ENCODE data around the gene CTAG1B. TPM values are rescaled to one million over a fixed set of nuclear protein-coding genes. Genes with fewer than 3 reads are reported as not detected.

Gene CTAG1B
- total RNA-seq = not detected in 2 replicates

DNA sequence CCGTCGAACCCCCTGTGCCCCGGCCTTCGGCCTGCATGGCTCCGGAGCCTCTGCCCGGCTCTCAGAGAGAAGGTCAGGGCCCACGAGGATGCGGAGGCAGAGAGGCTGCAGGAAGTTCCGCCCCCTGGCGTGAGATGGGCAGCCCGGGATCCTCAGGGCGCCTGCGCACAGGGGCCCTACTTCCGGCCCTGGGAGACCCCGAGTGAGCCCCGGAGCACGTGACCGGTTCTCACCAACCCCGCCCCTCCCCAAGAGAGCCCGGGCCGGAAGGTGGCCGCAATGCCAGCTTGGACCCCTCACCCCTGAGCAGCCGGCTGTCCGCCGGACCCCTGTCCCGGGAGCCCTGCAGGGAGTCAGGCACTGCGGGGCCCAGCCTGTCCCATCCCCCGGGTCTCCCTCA, at the start of gene CTAG1B:
TSS of gene CTAG1B (minus strand) at position 101 of the 400 bp plus-strand sequence. CDS start at position 37, 64 bp downstream.

DNA sequence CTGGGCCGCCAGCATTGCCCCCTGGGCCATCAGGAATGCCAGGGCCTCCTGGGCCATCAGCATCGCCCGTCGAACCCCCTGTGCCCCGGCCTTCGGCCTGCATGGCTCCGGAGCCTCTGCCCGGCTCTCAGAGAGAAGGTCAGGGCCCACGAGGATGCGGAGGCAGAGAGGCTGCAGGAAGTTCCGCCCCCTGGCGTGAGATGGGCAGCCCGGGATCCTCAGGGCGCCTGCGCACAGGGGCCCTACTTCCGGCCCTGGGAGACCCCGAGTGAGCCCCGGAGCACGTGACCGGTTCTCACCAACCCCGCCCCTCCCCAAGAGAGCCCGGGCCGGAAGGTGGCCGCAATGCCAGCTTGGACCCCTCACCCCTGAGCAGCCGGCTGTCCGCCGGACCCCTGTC, 34.3 kb upstream of the CTAG1B start, which contains the start of gene CTAG2:
TSS of gene CTAG2 (minus strand) at position 167 of the 400 bp plus-strand sequence. CDS start at position 103, 64 bp downstream.

GRCh38 chrX:154584585-154585183, 34.4 kb downstream of the CTAG1B start, which contains the start of gene CTAG1A:
Gene CTAG1A, plus strand, starts transcription at chrX:154585133. Its CDS starts 74 bp downstream, at chrX:154585207.

Small RNAs within 50 kb of the gene (small RNA-seq; reads per million reads assigned to genes)
- gene AC244090.1 (not detected), gene AC244107.2 (not detected)

Other genes with a start within 250 kb of the CTAG1B start
- 1,397 and 1,424 TPM in 2 replicates for gene FLNA, start 244.6 kb downstream of the CTAG1B start, total RNA-seq
- gene EMD, start 240.0 kb downstream of the CTAG1B start, total RNA-seq = 32.3 and 38.3 TPM in 2 replicates
- 2,059 and 2,767 TPM in 2 replicates for gene RPL10, start 220.9 kb downstream of the CTAG1B start, total RNA-seq
- gene DNASE1L1, start 210.0 kb downstream of the CTAG1B start, total RNA-seq = 72.6 and 76.0 TPM in 2 replicates
- gene TAFAZZIN, start 207.7 kb downstream of the CTAG1B start, total RNA-seq = 19.4 and 23.1 TPM in 2 replicates
- 65.6 and 70.3 TPM in 2 replicates for gene ATP6AP1, start 190.6 kb downstream of the CTAG1B start, total RNA-seq
- 76.2 and 88.4 TPM in 2 replicates for gene GDI1, start 182.1 kb downstream of the CTAG1B start, total RNA-seq
- gene FAM50A, start 175.1 kb downstream of the CTAG1B start, total RNA-seq = 30.4 and 43.2 TPM in 2 replicates
- 8.4 and 13.8 TPM in 2 replicates for gene PLXNA3, start 161.0 kb downstream of the CTAG1B start, total RNA-seq
- gene LAGE3, start 140.0 kb downstream of the CTAG1B start, total RNA-seq = 8.5 and 12.9 TPM in 2 replicates
- gene UBL4A, start 132.7 kb downstream of the CTAG1B start, total RNA-seq = 32.4 and 32.8 TPM in 2 replicates
- gene SLC10A3, start 128.7 kb downstream of the CTAG1B start, total RNA-seq = 17.3 and 18.7 TPM in 2 replicates
- 14.5 and 18.2 TPM in 2 replicates for gene FAM3A, start 103.0 kb downstream of the CTAG1B start, total RNA-seq
- 92.0 and 104 TPM in 2 replicates for gene G6PD, start 72.4 kb downstream of the CTAG1B start, total RNA-seq
- gene IKBKG, start 71.7 kb downstream of the CTAG1B start, total RNA-seq = 20.2 and 21.4 TPM in 2 replicates
- not detected in 2 replicates for gene CTAG1A, start 34.1 kb downstream of the CTAG1B start, total RNA-seq
- gene CTAG2, start 34.3 kb upstream of the CTAG1B start, total RNA-seq = not detected in 2 replicates
- gene GAB3, start 131.8 kb upstream of the CTAG1B start, total RNA-seq = 4.1 and 4.7 TPM in 2 replicates
- gene DKC1, start 143.6 kb upstream of the CTAG1B start, total RNA-seq = 68.1 and 109 TPM in 2 replicates
- gene MPP1, start 186.2 kb upstream of the CTAG1B start, total RNA-seq = 23.0 and 27.5 TPM in 2 replicates
- not detected in 2 replicates for gene SMIM9, start 215.4 kb upstream of the CTAG1B start, total RNA-seq

All from thoracic aorta endothelial cell (primary cell).